Brain microvascular endothelial cell (primary cell): Measurements from ENCODE around the gene KIRREL3.

ENCODE experiments used
- DNase-seq: peaks from one replicate; pipeline ENCODE4 v3.0.0-alpha.2; 2020
- H3K27ac ChIP-seq: fragments of 250-450 bp; sonication (Bioruptor Pico); 2 replicates; pipeline ENCODE4 v1.5.1; 2020; ENCODE audit warnings: mild to moderate bottlenecking, moderate library complexity
- H3K27me3 ChIP-seq: fragments of 250-450 bp; sonication (Bioruptor Pico); replicated peaks from 2 replicates; pipeline ENCODE4 v1.5.1; 2020; ENCODE audit warnings: mild to moderate bottlenecking
- H3K36me3 ChIP-seq: fragments of 250-450 bp; sonication (Bioruptor Pico); replicated peaks from 2 replicates; pipeline ENCODE4 v1.5.1; 2020; ENCODE audit warnings: mild to moderate bottlenecking
- H3K4me3 ChIP-seq: 2 replicates; pipeline ENCODE4 v1.5.1; 2011; ENCODE audit warnings: low read depth, mild to moderate bottlenecking, control low read depth, low read length, moderate library complexity
- CTCF ChIP-seq: IDR thresholded peaks from 2 replicates; pipeline ENCODE4 v1.5.1; 2011; ENCODE audit warnings: low read depth, mild to moderate bottlenecking, moderate library complexity, low read length, control low read depth, inconsistent platforms; ENCODE audit errors: missing control alignments
- in situ Hi-C: cut with HindIII; loops from 2 replicates; pipeline ENCODE4 v1.10.0; 2017; ENCODE audit warnings: low sequenced_read_pairs, low pct_ligation_motif_present

KIRREL3 gene

GRCh38 chr11:126546191-126546590 lies 454.4 kb downstream of the KIRREL3 start:
- Histone ChIP-seq H3K27ac (no peak overlapping the region), H3K36me3 (no peaks in the 10 kb centered on the region), H3K27me3 (no peaks in the 10 kb centered on the region), H3K4me3 (no peak overlapping the region)
- in situ Hi-C loops: no loop called here
- no peak for DNase-seq
- TF ChIP-seq CTCF: no peak

GRCh38 chr11:126545057-126545555 lies 455.5 kb downstream of the KIRREL3 start:
- H3K36me3 ChIP-seq: no peaks in the 10 kb centered on the region
- no peak for TF ChIP-seq CTCF
- no peak for DNase-seq
- in situ Hi-C loops: no loop called here
- no peak overlapping the region for H3K27ac ChIP-seq
- H3K4me3 ChIP-seq: no peak overlapping the region
- no peaks in the 10 kb centered on the region for H3K27me3 ChIP-seq

GRCh38 chr11:126544108-126545056 lies 456.2 kb downstream of the KIRREL3 start:
- in situ Hi-C loops: no loop called here
- Histone ChIP-seq H3K27ac (no peak overlapping the region), H3K4me3 (no peak overlapping the region), H3K36me3 (no peaks in the 10 kb centered on the region), H3K27me3 (no peaks in the 10 kb centered on the region)
- DNase-seq: peak; percentile 25
- TF ChIP-seq CTCF: no peak

- Histone ChIP-seq H3K27me3 (no peaks in the 10 kb centered on the region), H3K4me3 (no peak overlapping the region), H3K27ac (no peak overlapping the region), H3K36me3 (no peaks in the 10 kb centered on the region)
- in situ Hi-C loops: no loop called here
- TF ChIP-seq CTCF: no peak
- no peak for DNase-seq
Observed at GRCh38 chr11:126543691-126544090, 456.9 kb downstream of the KIRREL3 start.

GRCh38 chr11:126542334-126543015 lies 458.1 kb downstream of the KIRREL3 start:
- Histone ChIP-seq H3K27ac (no peak overlapping the region), H3K27me3 (no peaks in the 10 kb centered on the region)
- in situ Hi-C loops: no loop called here

More at GRCh38 chr11:126542334-126543015, 458.1 kb downstream of the KIRREL3 start:
- no peak for DNase-seq
- TF ChIP-seq CTCF: no peak
- Histone ChIP-seq H3K4me3 (no peak overlapping the region), H3K36me3 (no peaks in the 10 kb centered on the region)
